Eye (tissue), 1 donor: ENCODE measurements around the gene DMPK.
"Not testable (repeated sequence)": the region's sequence is repeated elsewhere in the genome, so short reads cannot be mapped to it uniquely, and the experiment has no call there.

Experiments
- DNase-seq: peaks from one replicate; pipeline ENCODE4 v3.0.0-alpha.2; 2015

DMPK gene

GRCh38 chr19:45767881-45768654 lies 14.2 kb downstream of the DMPK start:
- DNase-seq, result peak; percentile 83

GRCh38 chr19:45767410-45767880 lies 14.8 kb downstream of the DMPK start:
- DNase-seq, result peak; percentile 82

DNA sequence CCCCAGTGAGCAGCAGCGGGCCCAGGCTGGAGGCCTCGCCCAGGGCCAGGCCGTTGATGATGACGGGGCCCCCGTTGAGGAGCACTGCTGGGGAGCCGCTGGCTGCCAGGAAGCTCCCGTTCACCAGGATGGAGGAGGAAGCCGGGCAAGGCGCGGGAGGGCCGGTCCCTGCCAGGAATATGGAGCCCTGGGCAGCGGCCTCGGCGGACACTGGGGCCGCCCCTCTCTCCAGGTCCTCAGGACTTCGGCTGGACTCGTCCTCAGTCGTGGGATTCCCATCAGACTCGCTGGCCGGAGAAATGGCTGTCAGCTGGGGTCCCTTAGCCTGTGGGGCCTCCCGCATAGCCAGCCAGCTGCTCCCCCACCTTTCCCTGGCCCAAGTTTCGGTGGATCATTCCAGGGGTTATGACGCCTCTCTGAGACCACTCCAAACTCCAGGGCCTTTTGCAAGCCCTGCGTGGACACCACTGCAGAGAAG lies 15.4 kb downstream of the DMPK start:
- DNase-seq, result no peak

- DNase-seq, result no peak
Observed at GRCh38 chr19:45766296-45766868, 15.9 kb downstream of the DMPK start.

DNA sequence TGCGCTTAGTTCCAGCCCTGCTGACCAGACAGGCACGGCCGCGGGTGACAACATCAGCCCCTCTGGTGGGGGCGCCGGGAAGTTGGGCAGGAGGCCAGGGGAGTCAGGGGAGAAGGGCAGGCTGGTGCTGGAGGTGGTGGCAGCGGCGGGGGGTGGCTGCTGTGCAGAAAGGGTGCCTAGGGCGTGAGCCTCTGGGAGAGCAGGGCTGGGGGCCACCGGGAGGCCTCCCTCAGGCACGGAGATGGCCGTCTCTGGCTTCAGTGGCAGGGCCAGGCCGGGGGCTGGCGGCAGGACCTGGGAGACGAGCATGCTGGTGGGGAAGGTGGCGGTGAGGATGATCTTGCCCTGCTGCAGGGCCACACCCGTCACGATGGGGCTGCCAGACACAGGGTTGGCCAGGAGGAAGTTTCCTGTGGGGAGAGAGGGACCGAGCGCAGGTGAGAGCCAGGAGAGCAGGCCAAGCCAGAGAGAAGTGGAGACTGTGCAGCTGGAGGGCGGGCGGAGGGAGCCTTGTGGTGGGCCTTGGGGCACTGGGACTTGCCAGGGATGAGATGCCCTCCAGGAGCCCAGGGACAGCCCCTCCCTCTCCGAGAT lies 16.5 kb downstream of the DMPK start:
- DNase-seq, result no peak

DNA sequence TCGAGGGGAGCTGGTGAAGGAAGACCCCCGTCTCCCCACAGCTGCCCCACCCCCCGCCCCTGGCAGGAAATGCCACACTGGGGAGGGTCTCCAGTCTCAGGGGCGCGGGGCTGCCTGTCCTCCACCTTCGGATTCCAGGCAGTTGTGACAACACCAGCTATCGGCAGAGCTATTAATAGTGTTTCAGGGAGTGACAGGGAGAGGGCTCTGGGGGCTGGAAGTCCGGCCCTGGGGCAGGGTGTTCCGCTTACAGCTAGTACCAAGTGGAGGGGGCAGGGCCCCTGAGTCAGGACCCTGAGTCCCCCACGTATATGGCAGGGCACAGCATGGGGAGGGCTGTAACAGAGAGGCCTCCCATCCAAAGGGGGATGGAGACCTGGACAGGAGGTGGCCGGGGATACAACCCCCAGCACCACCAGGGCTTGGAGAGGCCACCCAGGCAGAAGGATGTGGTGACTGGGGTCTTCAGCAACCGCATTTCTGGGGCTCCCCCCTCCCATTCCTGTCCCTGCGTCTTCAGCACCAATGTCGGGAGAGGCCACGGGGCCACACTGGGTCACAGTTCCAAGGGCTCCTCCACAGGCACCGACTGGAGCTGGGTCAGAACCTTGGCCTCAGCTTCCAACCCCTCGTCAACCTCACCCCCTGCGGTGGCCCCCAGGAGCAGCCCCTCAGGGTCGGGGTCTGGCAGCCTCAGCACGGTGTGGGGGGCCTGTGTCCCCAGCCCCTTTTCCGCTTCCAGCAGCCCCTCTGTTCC lies 17.2 kb downstream of the DMPK start:
- DNase-seq, result no peak

GRCh38 chr19:45764475-45764874 lies 17.8 kb downstream of the DMPK start:
- DNase-seq, result peak; percentile 58

- DNase-seq, result peak; percentile 57
Observed at GRCh38 chr19:45763691-45764294, 18.5 kb downstream of the DMPK start.

GRCh38 chr19:45762870-45763631 lies 19.2 kb downstream of the DMPK start:
- no peak for DNase-seq

- no peak for DNase-seq
Observed at GRCh38 chr19:45761714-45762113, 20.6 kb downstream of the DMPK start.

DNA sequence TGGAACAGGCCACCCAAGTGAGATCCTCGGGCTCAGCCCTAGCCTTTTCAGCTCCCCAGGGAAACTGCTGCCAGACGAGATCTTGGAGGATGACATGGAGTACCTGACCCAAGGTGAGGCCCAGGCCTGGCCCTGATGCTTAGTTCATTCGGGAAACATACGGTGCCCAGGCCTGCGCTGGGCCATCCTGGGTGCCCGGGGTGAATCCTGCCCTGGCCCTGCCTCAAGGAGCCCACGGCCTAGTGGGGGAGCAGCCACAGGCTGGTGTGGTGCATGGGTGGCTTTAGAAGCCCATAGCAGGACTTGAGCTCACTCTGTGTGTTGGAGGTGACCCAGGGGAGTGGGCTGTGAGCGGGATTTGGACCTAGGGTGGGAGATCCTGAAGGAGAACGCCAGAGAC lies 23.4 kb downstream of the DMPK start:
- DNase-seq, result no peak

DNA sequence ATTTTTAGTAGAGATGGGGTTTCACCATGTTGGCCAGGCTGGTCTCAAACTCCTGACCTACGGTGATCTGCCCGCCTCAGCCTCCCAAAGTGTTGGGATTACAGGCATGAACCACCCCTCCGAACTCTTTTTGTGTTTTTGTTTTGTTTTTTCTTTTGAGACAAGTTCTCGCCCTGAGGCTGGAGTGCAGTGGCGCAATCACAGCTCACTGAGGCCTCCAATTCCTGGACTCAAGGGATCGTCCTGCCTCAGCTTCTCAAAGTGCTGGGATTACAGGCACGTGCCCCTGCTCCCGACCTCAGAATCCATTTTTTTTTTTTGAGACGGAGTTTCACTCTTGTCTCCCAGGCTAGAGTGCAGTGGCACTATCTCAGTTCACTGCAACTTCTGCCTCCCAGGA lies 24.6 kb downstream of the DMPK start:
- DNase-seq, result no peak

GRCh38 chr19:45754323-45754722 lies 28.0 kb downstream of the DMPK start:
- DNase-seq, result no peak

DNA sequence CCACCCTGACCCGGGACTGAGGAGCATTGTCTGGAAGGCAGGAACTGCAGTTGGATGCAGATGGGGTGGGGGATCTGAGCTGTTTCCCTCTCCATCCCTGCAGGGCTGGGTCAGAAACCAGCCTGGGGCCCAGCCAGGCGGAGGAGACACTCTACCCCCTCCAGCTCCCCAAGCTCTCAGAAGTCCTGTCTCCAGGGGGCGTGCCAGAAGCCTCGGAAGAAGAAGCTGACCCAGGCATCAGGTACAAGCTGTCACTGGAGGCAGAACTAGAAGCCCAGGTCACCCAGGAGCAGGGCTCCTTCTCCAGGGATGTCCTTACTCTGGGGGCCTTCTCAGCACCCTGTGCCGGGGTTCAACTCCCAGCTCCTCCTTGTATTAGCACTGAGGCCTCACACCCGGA lies 28.7 kb downstream of the DMPK start:
- no peak for DNase-seq

DNA sequence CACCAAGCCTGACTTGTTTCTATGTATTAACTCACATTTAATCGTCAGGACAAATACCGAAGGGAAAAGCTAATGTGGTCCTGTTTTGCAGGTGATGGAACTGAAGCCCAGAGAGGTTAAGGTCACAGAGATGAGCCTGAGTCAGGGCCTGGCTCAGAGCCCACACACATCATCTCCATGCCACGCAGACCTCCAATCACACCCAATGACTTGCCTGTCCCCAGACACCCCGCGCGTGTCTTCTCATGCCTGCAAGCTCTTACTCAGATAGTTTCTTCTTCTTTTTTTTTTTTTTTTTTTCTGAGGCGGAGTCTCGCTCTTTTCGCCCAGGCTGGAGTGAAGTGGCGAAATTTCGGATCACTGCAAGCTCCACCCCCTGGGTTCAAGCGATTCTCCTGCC lies 29.7 kb downstream of the DMPK start:
- DNase-seq, result no peak

DNA sequence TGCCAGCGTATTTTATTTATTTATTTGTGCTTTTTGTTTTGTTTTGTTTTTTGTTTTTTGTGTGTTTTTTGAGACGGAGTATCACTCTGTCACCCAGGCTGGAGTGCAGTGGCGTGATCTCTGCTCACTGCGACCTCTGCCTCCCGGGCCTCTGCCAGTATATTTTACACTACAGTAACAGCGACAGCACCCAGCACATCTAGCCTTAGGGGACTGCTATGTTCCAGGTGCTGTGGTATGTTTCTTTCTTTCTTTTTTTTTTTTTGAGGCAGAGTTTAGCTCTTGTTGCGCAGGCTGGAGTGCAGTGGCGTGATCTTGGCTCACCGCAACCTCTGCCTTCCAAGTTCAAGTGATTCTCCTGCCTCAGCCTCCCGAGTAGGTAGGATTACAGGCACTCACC lies 30.8 kb downstream of the DMPK start:
- not testable (repeated sequence) for DNase-seq

DNA sequence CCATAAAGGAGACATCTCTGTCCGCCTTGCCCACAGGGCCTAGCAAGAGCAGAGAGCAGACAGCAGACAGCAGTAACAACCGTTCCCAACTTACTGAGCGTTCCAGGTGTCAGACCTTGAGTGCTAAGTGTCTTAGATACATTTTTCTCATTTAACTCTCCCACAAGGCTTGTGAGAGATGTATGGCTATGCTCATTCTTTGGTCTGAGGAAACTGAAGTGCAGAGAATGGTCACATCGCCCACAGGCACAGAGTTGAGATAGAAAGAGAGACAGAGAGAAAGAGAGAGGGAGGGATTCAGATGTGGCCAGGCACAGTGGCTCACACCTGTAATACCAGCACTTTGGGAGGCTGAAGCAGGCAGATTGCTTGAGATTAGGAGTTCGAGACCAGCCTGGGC lies 34.8 kb downstream of the DMPK start:
- DNase-seq, result no peak

DNA sequence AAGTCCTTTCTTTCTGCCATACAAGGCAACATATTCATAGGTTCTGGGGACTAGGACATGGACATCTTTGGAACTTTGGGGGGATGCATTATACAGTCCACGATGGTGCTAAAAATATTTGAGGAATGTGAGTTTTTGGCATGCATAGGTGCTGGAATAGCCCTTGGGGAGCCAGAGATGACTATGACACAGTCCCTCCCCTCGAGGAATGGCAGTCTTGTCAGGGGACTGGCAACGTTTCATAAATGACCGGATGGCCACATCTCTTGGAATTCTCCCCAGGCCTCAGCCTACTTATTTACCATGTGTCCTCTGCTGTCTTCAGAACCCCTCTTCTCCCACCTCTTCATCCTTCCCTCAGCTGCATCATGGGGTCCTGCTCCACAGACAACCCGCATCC lies 35.4 kb downstream of the DMPK start:
- DNase-seq, result no peak

- no peak for DNase-seq
Observed at GRCh38 chr19:45745606-45746005, 36.7 kb downstream of the DMPK start.

GRCh38 chr19:45742969-45743368 lies 39.3 kb downstream of the DMPK start:
- no peak for DNase-seq

DNA sequence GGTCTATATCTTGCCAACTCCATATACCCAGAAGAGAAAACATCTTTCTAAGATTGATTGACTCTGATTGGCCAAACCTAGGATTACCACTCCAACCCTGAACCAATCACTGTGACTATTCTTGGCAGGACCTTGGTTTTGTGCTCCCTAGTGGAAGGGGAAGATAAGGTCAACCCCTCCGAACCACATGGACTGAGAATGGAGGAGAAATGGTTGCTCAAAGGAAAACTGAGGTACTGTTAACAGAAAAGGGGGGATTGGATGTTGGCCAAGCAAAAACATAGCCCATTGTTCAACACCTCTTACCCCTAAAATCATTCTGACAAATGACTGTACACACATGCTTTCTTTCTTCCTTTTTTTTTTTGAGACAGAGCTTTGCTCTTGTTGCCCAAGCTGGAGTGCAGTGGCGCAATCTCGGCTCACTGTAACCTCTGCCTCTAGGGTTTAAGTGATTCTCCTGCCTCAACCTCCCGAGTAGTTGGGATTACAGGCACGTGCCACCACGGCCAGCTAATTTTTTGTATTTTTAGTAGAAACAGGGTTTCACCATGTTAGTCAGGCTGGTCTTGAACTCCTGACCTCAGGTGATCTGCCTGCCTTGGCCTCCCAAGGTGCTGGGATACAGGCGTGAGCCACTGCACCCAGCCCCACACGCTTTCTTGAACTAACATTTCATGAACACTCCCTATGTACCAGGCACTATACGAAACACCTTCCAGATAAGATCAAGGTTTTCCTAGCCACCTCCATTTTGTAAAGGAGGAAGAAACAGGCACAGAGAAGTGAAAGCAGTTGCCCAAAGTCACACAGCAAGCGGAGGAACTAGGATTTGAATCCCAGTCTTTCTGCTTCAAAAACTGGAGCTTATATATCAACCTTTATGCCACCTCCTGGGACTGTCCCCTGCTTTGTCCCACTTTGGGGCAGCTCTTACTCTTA lies 42.5 kb downstream of the DMPK start:
- no peak for DNase-seq
